HCT116 (cell line): ENCODE results near the gene AHCTF1.

Experiments used
- CTCF ChIP-seq, 3 experiments: fragments of 200-600 bp in 1 of 3; sonication (generic) in 1 of 3; IDR thresholded peaks in 2 of 3; conservative IDR thresholded peaks in 1 of 3; 2 replicates each; pipeline ENCODE4 v1.5.1; 2012 to 2017; ENCODE audit warnings: low read depth in 2 of 3, low read length in 2 of 3, antibody characterized with exemption in 1 of 3, borderline replicate concordance in 1 of 3, control low read depth in 1 of 3, mild to moderate bottlenecking in 1 of 3, mixed read lengths in 1 of 3, mixed run types in 1 of 3, moderate library complexity in 1 of 3; ENCODE audit not compliant: insufficient read depth in 1 of 3
- JUND ChIP-seq: IDR thresholded peaks from 2 replicates; pipeline ENCODE4 v1.6.1; 2012
- POLR2A ChIP-seq: IDR thresholded peaks from 2 replicates; pipeline ENCODE4 v1.7.0; 2011; ENCODE audit warnings: borderline replicate concordance; ENCODE audit not compliant: insufficient read depth, insufficient read length; ENCODE audit errors: extremely low read depth
- TF ChIP-seq, protein P1 (sequence below): IDR thresholded peaks from 2 replicates; pipeline ENCODE4 v1.6.1; 2012; ENCODE audit warnings: low read depth

GRCh38 chr1:246954126-246954525 is 22.4 kb upstream of the AHCTF1 start:
- no peak for TF ChIP-seq JUND
- TF ChIP-seq, protein P1, sequence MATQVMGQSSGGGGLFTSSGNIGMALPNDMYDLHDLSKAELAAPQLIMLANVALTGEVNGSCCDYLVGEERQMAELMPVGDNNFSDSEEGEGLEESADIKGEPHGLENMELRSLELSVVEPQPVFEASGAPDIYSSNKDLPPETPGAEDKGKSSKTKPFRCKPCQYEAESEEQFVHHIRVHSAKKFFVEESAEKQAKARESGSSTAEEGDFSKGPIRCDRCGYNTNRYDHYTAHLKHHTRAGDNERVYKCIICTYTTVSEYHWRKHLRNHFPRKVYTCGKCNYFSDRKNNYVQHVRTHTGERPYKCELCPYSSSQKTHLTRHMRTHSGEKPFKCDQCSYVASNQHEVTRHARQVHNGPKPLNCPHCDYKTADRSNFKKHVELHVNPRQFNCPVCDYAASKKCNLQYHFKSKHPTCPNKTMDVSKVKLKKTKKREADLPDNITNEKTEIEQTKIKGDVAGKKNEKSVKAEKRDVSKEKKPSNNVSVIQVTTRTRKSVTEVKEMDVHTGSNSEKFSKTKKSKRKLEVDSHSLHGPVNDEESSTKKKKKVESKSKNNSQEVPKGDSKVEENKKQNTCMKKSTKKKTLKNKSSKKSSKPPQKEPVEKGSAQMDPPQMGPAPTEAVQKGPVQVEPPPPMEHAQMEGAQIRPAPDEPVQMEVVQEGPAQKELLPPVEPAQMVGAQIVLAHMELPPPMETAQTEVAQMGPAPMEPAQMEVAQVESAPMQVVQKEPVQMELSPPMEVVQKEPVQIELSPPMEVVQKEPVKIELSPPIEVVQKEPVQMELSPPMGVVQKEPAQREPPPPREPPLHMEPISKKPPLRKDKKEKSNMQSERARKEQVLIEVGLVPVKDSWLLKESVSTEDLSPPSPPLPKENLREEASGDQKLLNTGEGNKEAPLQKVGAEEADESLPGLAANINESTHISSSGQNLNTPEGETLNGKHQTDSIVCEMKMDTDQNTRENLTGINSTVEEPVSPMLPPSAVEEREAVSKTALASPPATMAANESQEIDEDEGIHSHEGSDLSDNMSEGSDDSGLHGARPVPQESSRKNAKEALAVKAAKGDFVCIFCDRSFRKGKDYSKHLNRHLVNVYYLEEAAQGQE: no peak
- no peak for TF ChIP-seq CTCF (IDR thresholded peaks at IDR 0.05 in 2 of 3, conservative IDR thresholded peaks at IDR 0.05 in 1 of 3; ENCODE audit: borderline replicate concordance in 1 of 3, insufficient read depth in 1 of 3, low read depth in 2 of 3, low read length in 2 of 3)
- TF ChIP-seq POLR2A: no peak
